Measurements from ENCODE around the gene B9D1. TPM values are rescaled to one million over a fixed set of nuclear protein-coding genes. Genes with fewer than 3 reads are reported as not detected.

Gene B9D1
- total RNA-seq, 1 donor from 2014 or later = 12.4 TPM

GRCh38 chr17:19369846-19370492 is 7.4 kb upstream of the B9D1 start:
- FAIRE-seq = no peak
- Histone ChIP-seq H3K36me3 (ENCODE audit: control insufficient read depth, insufficient read depth, low read length) (no peaks in the 10 kb centered on the region), H3K27me3 (ENCODE audit: control insufficient read depth, insufficient read depth, low read length) (no peaks in the 10 kb centered on the region), H3K4me3 (ENCODE audit: low read depth, low read length) (no peak overlapping the region)
- no peak for TF ChIP-seq CTCF (IDR thresholded peaks at IDR 0.05; ENCODE audit: insufficient read depth, low read length, severe bottlenecking)
- DNase-seq (ENCODE audit: low read depth) = no peak

- Histone ChIP-seq H3K36me3 (ENCODE audit: control insufficient read depth, insufficient read depth, low read length) (no peaks in the 10 kb centered on the region), H3K27me3 (ENCODE audit: control insufficient read depth, insufficient read depth, low read length) (no peaks in the 10 kb centered on the region), H3K4me3 (ENCODE audit: low read depth, low read length) (no peak overlapping the region)
- FAIRE-seq (no peak), DNase-seq (ENCODE audit: low read depth) (no peak)
- no peak for TF ChIP-seq CTCF (IDR thresholded peaks at IDR 0.05; ENCODE audit: insufficient read depth, low read length, severe bottlenecking)
Observed at GRCh38 chr17:19369107-19369778, 6.7 kb upstream of the B9D1 start.

- Histone ChIP-seq H3K27me3 (ENCODE audit: control insufficient read depth, insufficient read depth, low read length) (no peaks in the 10 kb centered on the region), H3K36me3 (ENCODE audit: control insufficient read depth, insufficient read depth, low read length) (no peaks in the 10 kb centered on the region), H3K4me3 (ENCODE audit: low read depth, low read length) (no peak overlapping the region)
- no peak for TF ChIP-seq CTCF (IDR thresholded peaks at IDR 0.05; ENCODE audit: insufficient read depth, low read length, severe bottlenecking)
- FAIRE-seq (no peak), DNase-seq (ENCODE audit: low read depth) (no peak)
Observed at GRCh38 chr17:19368229-19368628, 5.7 kb upstream of the B9D1 start.

GRCh38 chr17:19366637-19366972 is 4.1 kb upstream of the B9D1 start:
- no peak for TF ChIP-seq CTCF (IDR thresholded peaks at IDR 0.05; ENCODE audit: insufficient read depth, low read length, severe bottlenecking)
- FAIRE-seq = no peak
- no peak for DNase-seq (ENCODE audit: low read depth)
- Histone ChIP-seq H3K4me3 (ENCODE audit: low read depth, low read length) (no peak overlapping the region), H3K36me3 (ENCODE audit: control insufficient read depth, insufficient read depth, low read length) (no peaks in the 10 kb centered on the region), H3K27me3 (ENCODE audit: control insufficient read depth, insufficient read depth, low read length) (no peaks in the 10 kb centered on the region)

GRCh38 chr17:19365833-19366636 is 3.5 kb upstream of the B9D1 start:
- Histone ChIP-seq H3K36me3 (ENCODE audit: control insufficient read depth, insufficient read depth, low read length) (no peaks in the 10 kb centered on the region), H3K4me3 (ENCODE audit: low read depth, low read length) (no peak overlapping the region), H3K27me3 (ENCODE audit: control insufficient read depth, insufficient read depth, low read length) (no peaks in the 10 kb centered on the region)
- no peak for FAIRE-seq
- DNase-seq (ENCODE audit: low read depth) = no peak
- no peak for TF ChIP-seq CTCF (IDR thresholded peaks at IDR 0.05; ENCODE audit: insufficient read depth, low read length, severe bottlenecking)

Measured in bronchial epithelial cell (primary cell).